Tibial artery (tissue), 4 donors: ENCODE data around the gene FURIN.

ENCODE experiments used
- DNase-seq, 2 donors: peaks; one replicate each; pipeline ENCODE4 v3.0.0-alpha.2; 2019
- H3K27ac ChIP-seq, 2 donors: fragments of 200-600 bp; sonication (generic) in 1 of 2; 1 replicate in 1 of 2; 2 replicates in 1 of 2; pipeline ENCODE4 v1.5.1; 2018 to 2019; ENCODE audit warnings: mild to moderate bottlenecking in 1 of 2
- H3K27me3 ChIP-seq, 2 donors: fragments of 200-600 bp; sonication (generic) in 1 of 2; one replicate each; pipeline versions ENCODE4 v1.5.1 to v1.6.0; 2016 to 2019
- H3K36me3 ChIP-seq, 3 donors: fragments of 200-600 bp; sonication (generic) in 2 of 3; one replicate each; pipeline ENCODE4 v1.5.1; 2016 to 2019; ENCODE audit warnings: mild to moderate bottlenecking in 2 of 3
- H3K4me1 ChIP-seq, 4 donors: fragments of 200-600 bp; sonication (generic) in 2 of 4; 1 replicate in 3 of 4; 2 replicates in 1 of 4; pipeline ENCODE4 v1.5.1; 2016 to 2019
- H3K4me3 ChIP-seq, 2 donors: fragments of 200-600 bp; sonication (generic) in 1 of 2; 1 replicate in 1 of 2; 2 replicates in 1 of 2; pipeline ENCODE4 v1.5.1; 2018 to 2019; ENCODE audit warnings: mild to moderate bottlenecking in 2 of 2
- H3K9me3 ChIP-seq, 3 donors: fragments of 200-600 bp; sonication (generic) in 1 of 3; one replicate each; pipeline ENCODE4 v1.5.1; 2016 to 2019
- intact Hi-C: fragments of 100-400 bp; cut with DNase I; formaldehyde crosslinking; loops from one replicate; pipeline ENCODE4 v1.15.0; 2023; ENCODE audit warnings: low total_unique reads
- TF ChIP-seq, protein P1 (sequence below), 2 experiments: fragments of 200-600 bp in 1 of 2; fragments of 450-650 bp in 1 of 2; IDR thresholded peaks; one replicate each; pipeline ENCODE4 v1.5.1; 2017 to 2019; ENCODE audit warnings: antibody characterized with exemption in 2 of 2, mild to moderate bottlenecking in 1 of 2, moderate library complexity in 1 of 2

The FURIN gene

DNA sequence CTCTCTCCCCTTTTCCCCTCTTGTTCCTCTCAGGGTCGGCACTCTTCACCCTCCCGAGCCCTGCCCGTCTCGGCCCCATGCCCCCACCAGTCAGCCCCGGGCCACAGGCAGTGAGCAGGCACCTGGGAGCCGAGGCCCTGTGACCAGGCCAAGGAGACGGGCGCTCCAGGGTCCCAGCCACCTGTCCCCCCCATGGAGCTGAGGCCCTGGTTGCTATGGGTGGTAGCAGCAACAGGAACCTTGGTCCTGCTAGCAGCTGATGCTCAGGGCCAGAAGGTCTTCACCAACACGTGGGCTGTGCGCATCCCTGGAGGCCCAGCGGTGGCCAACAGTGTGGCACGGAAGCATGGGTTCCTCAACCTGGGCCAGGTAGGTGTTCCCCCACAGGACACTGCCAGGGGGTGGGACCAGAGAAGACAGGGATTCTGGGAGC, 7.2 kb downstream of the FURIN start:
- Histone ChIP-seq H3K4me3 (no peak overlapping the region), H3K36me3 (peaks cover 45 to 52% (median 50%) of the 10 kb centered on the region in 3 donors), H3K4me1 (peaks cover 0 to 29% (median 26%) of the 10 kb centered on the region in 4 donors), H3K27ac (no peak overlapping the region), H3K27me3 (no peaks in the 10 kb centered on the region), H3K9me3 (no peaks in the 10 kb centered on the region)
- TF ChIP-seq, protein P1, sequence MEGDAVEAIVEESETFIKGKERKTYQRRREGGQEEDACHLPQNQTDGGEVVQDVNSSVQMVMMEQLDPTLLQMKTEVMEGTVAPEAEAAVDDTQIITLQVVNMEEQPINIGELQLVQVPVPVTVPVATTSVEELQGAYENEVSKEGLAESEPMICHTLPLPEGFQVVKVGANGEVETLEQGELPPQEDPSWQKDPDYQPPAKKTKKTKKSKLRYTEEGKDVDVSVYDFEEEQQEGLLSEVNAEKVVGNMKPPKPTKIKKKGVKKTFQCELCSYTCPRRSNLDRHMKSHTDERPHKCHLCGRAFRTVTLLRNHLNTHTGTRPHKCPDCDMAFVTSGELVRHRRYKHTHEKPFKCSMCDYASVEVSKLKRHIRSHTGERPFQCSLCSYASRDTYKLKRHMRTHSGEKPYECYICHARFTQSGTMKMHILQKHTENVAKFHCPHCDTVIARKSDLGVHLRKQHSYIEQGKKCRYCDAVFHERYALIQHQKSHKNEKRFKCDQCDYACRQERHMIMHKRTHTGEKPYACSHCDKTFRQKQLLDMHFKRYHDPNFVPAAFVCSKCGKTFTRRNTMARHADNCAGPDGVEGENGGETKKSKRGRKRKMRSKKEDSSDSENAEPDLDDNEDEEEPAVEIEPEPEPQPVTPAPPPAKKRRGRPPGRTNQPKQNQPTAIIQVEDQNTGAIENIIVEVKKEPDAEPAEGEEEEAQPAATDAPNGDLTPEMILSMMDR (IDR thresholded peaks at IDR 0.05): no peak
- intact Hi-C loops: no loop called here
- DNase-seq: no peak

DNA sequence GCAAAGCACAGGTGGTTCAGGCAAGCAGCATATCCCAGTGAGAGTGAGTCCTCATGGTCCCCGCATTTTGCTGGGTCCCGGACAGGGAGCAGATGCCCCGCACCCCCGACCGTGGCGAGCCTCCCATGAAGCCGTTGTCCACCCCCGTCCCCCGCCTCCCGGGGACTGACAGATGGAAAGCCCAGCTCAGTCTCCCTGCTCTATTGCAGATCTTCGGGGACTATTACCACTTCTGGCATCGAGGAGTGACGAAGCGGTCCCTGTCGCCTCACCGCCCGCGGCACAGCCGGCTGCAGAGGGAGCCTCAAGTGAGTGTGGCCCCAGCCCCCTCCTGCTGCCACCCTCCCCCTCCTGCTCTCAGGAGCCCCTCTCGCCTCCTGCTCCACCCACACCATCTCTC, 7.7 kb downstream of the FURIN start:
- H3K4me3 ChIP-seq: no peak overlapping the region
- no peak overlapping the region for H3K27ac ChIP-seq
- DNase-seq: no peak
- TF ChIP-seq, protein P1 (IDR thresholded peaks at IDR 0.05): no peak
- intact Hi-C loops: no loop called here
- no peaks in the 10 kb centered on the region for H3K27me3 ChIP-seq
- H3K4me1 ChIP-seq: peaks cover 0 to 24% (median 22%) of the 10 kb centered on the region in 4 donors
- H3K36me3 ChIP-seq: peaks cover 45 to 57% (median 55%) of the 10 kb centered on the region in 3 donors
- no peaks in the 10 kb centered on the region for H3K9me3 ChIP-seq

DNA sequence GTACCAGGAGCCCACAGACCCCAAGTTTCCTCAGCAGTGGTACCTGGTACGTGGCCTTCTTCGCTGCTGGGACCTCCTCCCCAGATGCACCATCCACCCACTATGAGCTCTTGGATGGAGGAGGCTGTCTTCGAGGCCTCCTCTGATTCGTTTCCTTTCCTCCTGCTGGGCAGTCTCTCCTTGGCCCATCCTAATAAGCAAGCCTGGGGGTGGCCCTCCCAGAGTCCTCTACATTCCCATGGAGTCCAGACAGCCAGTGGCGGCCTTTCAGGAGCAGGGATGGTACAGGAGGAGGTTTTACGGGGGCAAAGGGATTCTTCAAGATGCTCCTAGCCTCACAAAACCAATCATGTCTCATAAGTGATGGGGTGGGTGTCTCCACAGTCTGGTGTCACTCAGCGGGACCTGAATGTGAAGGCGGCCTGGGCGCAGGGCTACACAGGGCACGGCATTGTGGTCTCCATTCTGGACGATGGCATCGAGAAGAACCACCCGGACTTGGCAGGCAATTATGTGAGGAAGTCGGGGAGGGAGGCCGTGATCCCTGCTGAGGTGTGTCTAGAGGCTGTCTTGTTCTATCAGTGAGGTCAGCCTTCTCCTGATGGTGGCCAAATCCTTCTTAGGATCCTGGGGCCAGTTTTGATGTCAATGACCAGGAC, 8.3 kb downstream of the FURIN start:
- Histone ChIP-seq H3K27me3 (no peaks in the 10 kb centered on the region), H3K27ac (no peak overlapping the region), H3K4me3 (no peak overlapping the region), H3K4me1 (peaks cover 0 to 24% (median 22%) of the 10 kb centered on the region in 4 donors), H3K9me3 (no peaks in the 10 kb centered on the region), H3K36me3 (peaks cover 45 to 63% (median 61%) of the 10 kb centered on the region in 3 donors)
- TF ChIP-seq, protein P1 (IDR thresholded peaks at IDR 0.05): no peak
- intact Hi-C loops: no loop called here
- no peak for DNase-seq

DNA sequence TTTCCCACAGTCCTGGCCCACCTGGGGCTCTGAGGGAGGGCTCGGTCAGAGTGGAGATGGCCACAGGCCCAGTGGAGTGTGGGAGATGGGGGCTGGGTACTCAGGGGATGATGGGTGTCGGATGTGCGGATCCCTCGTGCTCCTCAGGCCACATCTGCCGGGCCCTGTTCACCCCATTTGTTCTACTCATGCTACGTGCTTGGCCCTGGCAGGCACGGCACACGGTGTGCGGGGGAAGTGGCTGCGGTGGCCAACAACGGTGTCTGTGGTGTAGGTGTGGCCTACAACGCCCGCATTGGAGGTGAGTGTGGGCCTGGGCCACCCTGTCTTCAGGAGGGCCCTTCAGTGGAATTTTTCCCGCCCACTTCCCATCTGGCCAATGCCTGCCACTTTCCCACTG, 8.9 kb downstream of the FURIN start:
- Histone ChIP-seq H3K27me3 (no peaks in the 10 kb centered on the region), H3K9me3 (no peaks in the 10 kb centered on the region), H3K4me1 (peaks cover 0 to 23% (median 22%) of the 10 kb centered on the region in 4 donors), H3K4me3 (no peak overlapping the region), H3K36me3 (peaks cover 45 to 70% (median 67%) of the 10 kb centered on the region in 3 donors), H3K27ac (no peak overlapping the region)
- TF ChIP-seq, protein P1 (IDR thresholded peaks at IDR 0.05): no peak
- intact Hi-C loops: no loop called here
- DNase-seq: no peak

DNA sequence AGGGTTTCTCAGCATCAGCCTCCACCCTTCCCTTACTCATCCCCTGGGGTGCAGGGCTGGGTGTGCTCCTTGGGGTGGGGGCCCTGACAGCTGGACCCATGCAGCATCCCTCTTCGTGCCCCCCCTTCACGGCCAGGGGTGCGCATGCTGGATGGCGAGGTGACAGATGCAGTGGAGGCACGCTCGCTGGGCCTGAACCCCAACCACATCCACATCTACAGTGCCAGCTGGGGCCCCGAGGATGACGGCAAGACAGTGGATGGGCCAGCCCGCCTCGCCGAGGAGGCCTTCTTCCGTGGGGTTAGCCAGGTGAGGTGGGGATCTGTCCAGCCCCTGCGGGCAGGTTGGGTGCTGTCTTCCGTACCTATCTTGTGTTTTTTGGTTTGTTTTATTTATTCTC, 9.6 kb downstream of the FURIN start:
- no peak overlapping the region for H3K27ac ChIP-seq
- peaks cover 45 to 73% (median 72%) of the 10 kb centered on the region in 3 donors for H3K36me3 ChIP-seq
- TF ChIP-seq, protein P1 (IDR thresholded peaks at IDR 0.05): no peak
- DNase-seq: no peak
- no peaks in the 10 kb centered on the region for H3K9me3 ChIP-seq
- H3K27me3 ChIP-seq: no peaks in the 10 kb centered on the region
- H3K4me3 ChIP-seq: no peak overlapping the region
- H3K4me1 ChIP-seq: peaks cover 0 to 19% (median 18%) of the 10 kb centered on the region in 4 donors
- intact Hi-C loops: no loop called here
